T47D (cell line): ENCODE measurements around the gene ZDHHC8.

Source experiments
- DNase-seq, 2 experiments: peaks; one replicate each; pipeline versions ENCODE4 v3.0.0 to v3.0.0-alpha.2; 2011 to 2012; ENCODE audit warnings: low read depth in 1 of 2, low spot score in 1 of 2
- JUND ChIP-seq: IDR thresholded peaks from 2 replicates; pipeline ENCODE4 v1.6.1; 2012; ENCODE audit warnings: low read depth
- in situ Hi-C: cut with HindIII; loops from 2 replicates; pipeline ENCODE4 v1.10.0; 2016; ENCODE audit warnings: low sequenced_read_pairs, low pct_unique_long_range_greater_than_20kb

Gene ZDHHC8, protein sequence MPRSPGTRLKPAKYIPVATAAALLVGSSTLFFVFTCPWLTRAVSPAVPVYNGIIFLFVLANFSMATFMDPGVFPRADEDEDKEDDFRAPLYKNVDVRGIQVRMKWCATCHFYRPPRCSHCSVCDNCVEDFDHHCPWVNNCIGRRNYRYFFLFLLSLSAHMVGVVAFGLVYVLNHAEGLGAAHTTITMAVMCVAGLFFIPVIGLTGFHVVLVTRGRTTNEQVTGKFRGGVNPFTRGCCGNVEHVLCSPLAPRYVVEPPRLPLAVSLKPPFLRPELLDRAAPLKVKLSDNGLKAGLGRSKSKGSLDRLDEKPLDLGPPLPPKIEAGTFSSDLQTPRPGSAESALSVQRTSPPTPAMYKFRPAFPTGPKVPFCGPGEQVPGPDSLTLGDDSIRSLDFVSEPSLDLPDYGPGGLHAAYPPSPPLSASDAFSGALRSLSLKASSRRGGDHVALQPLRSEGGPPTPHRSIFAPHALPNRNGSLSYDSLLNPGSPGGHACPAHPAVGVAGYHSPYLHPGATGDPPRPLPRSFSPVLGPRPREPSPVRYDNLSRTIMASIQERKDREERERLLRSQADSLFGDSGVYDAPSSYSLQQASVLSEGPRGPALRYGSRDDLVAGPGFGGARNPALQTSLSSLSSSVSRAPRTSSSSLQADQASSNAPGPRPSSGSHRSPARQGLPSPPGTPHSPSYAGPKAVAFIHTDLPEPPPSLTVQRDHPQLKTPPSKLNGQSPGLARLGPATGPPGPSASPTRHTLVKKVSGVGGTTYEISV

DNA sequence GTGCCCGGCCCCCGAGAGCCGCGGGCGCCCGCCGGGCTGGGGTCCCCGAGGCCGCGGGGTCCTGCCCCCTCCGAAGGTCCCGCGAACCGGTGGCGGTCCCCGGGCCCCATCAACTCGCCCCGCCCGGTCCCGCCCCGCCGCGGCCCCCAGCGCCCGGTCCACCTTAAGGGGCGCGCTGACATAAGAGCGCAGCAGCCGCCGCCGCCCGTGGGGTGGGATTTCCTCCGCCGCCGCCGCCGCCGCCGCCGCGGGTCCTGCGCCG lies at the start of gene ZDHHC8:
Gene ZDHHC8, plus strand, starts transcription at position 208 of the 262 bp plus-strand sequence. CDS start 144 bp downstream, outside the sequence.
- in situ Hi-C loops = no loop called here
- DNase-seq = no peak
- TF ChIP-seq JUND = no peak

DNA sequence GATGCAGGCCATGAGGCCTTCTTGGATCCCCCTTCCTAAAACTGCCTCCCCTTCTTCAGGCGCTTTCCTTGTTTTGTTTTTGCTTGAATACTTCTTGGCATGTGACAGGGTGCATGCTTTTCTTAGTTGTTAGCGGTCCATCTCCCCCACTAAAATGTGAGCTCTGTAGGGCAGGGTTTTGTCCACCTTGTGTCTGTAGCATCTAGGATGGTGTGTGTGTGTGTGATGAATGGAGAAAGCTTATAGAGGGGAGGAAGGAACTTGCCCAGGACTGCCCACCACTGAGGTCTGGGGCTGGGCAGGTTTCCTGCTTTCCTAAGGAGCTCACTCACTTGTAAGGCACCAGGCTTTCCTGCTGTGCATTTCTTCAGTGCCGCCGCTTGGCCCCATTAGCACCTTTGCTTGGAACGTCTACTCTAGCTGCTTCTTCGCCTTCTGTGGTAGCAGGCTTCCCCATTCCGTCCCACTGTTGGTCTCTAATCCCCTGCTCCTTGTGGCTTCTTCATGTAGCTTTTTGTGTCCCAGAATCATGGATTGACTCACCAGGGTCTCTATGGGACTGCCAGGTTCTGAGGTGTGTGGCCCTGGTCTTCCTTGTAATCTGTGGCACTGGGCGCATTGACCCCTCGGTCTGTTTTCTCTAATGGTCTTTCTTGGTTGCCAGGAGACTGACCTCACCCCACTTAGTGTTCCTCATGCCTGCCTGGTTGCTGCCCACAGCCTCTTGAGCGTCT lies 48.3 kb upstream of the ZDHHC8 start:
- TF ChIP-seq JUND = no peak
- DNase-seq = no peak
- in situ Hi-C loops = no loop called here

GRCh38 chr22:20083891-20084546 lies 47.6 kb upstream of the ZDHHC8 start:
- DNase-seq = no peak
- TF ChIP-seq JUND = no peak
- in situ Hi-C loops = no loop called here

DNA sequence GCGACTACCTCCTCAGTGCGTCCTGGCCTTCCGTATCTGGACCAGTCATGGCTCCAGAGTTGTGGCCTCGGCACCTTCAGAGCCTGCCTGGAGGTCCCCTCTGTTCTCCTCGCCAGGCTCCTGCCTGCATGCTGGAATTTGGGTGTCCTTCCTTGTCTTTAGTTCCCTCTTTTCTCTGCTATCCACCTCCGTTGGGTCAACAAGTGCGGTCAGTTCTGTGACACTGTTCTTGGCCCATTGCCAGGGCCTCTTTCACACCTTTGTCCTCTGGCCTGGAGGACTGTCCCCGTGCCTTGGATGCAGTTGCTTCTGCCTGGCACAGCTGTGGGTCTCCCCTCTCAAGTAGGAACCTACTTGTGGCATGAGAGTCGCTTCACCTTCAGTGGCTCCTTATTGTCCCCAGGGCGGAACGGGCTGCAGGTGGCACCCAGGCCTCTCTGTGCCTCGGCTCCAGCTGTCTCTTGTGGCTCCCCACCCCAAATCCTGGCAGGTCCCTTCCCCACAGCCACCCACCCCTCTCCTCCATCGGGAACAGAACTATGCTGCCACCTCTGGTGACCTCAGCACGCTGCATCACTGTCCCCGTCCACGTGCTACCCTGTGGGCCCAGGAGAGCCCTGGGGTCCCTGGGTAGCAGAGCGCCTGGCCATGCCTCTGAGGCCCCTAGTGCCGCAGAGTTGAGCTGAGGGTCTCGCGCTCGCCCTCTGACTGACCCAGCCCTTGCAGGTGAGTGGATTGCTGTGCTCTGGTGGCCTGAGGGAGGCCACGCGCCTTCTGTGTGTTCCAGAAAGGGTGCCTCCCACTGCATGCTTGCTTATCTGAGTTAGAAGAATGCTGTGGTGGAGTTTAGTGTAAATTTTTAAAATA lies 46.8 kb upstream of the ZDHHC8 start:
- no peak for TF ChIP-seq JUND
- in situ Hi-C loops = no loop called here
- DNase-seq = peak in 1 of 2 experiments; percentile 42

DNA sequence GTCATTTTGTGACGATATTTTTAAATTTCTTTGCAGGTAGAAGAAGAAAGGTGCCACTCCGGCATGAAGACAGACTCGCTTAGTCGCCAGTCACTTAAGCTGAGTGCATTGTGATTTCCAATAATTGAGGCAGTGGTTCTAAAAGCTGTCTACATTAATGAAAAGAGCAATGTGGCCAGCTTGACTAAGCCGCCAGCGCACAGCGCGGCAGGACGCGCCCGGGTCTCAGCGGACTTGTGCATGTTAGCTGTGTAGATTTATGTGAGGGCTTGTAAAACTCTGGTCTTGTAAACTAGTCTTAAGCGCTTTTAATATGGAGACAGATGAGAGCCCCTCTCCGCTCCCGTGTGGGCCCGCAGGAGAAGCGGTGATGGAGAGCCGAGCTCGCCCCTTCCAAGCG lies 46.0 kb upstream of the ZDHHC8 start:
- DNase-seq = no peak
- in situ Hi-C loops = no loop called here
- TF ChIP-seq JUND = no peak

GRCh38 chr22:20086101-20086599 lies 45.5 kb upstream of the ZDHHC8 start:
- in situ Hi-C loops = no loop called here
- TF ChIP-seq JUND = no peak
- no peak for DNase-seq

GRCh38 chr22:20086763-20087162 lies 44.8 kb upstream of the ZDHHC8 start:
- no peak for DNase-seq
- no peak for TF ChIP-seq JUND
- in situ Hi-C loops = no loop called here

- no peak for TF ChIP-seq JUND
- in situ Hi-C loops = no loop called here
- DNase-seq = no peak
These were observed 44.0 kb upstream of the ZDHHC8 start for GRCh38 chr22:20087319-20088262.

DNA sequence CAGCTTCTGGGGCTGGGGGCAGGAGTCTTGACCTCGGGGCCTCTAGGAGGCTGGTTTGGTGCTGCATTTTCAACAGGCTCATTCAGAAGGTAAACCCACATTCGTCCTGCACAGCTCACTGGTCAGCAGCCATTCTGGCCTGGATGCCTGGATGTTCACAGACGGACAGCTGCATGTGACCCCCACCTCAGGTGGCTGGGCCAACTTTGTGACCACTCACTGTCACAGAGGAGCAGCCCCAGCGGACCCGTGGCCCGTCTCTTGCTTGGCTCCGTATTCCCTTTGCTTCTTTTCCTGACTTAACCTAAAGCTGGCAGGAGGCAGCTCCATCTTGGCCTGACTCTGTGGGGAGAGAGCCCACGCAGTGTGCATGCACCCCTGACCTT lies 43.3 kb upstream of the ZDHHC8 start:
- TF ChIP-seq JUND = no peak
- no peak for DNase-seq
- in situ Hi-C loops = no loop called here

GRCh38 chr22:20089226-20089976 lies 42.2 kb upstream of the ZDHHC8 start:
- no peak for DNase-seq
- no peak for TF ChIP-seq JUND
- in situ Hi-C loops = no loop called here
